GM19438 (cell line): Measurements from ENCODE around the gene ADGRG7.
A peak's percentile ranks its signal among the peaks of the same experiment; 100 is the strongest.
"Not testable (repeated sequence)": the region's sequence is repeated elsewhere in the genome, so short reads cannot be mapped to it uniquely, and the experiment has no call there.

Experiments used
- ATAC-seq: cut with Tn5 transposase; IDR thresholded peaks from one replicate; pipeline ENCODE4 v1.9.1; 2021; ENCODE audit warnings: low read depth; ENCODE audit not compliant: unreplicated experiment

ADGRG7 gene

GRCh38 chr3:100641471-100642032, 32.2 kb downstream of the ADGRG7 start:
- ATAC-seq: peak; percentile 89

- no peak for ATAC-seq
Measured at GRCh38 chr3:100645913-100646312, 36.5 kb downstream of the ADGRG7 start.

GRCh38 chr3:100647171-100647570, 37.8 kb downstream of the ADGRG7 start:
- ATAC-seq: no peak

GRCh38 chr3:100647657-100648056, 38.3 kb downstream of the ADGRG7 start:
- ATAC-seq: no peak

- peak; percentile 99 for ATAC-seq
Measured at GRCh38 chr3:100650651-100651619, 41.5 kb downstream of the ADGRG7 start.

GRCh38 chr3:100653604-100654294, 44.3 kb downstream of the ADGRG7 start:
- ATAC-seq: no peak

GRCh38 chr3:100656945-100657344, 47.5 kb downstream of the ADGRG7 start:
- no peak for ATAC-seq

- ATAC-seq: not testable (repeated sequence)
Measured at GRCh38 chr3:100661294-100661693, 51.9 kb downstream of the ADGRG7 start.

- ATAC-seq: no peak
Measured at GRCh38 chr3:100662113-100662823, 52.9 kb downstream of the ADGRG7 start.

- no peak for ATAC-seq
Measured at GRCh38 chr3:100665230-100665629, 55.8 kb downstream of the ADGRG7 start.

GRCh38 chr3:100666699-100667098, 57.3 kb downstream of the ADGRG7 start:
- not testable (repeated sequence) for ATAC-seq

- ATAC-seq: not testable (repeated sequence)
Measured at GRCh38 chr3:100667316-100667715, 57.9 kb downstream of the ADGRG7 start.

GRCh38 chr3:100670995-100671394, 61.6 kb downstream of the ADGRG7 start:
- not testable (repeated sequence) for ATAC-seq

- no peak for ATAC-seq
Measured at GRCh38 chr3:100681496-100681895, 72.1 kb downstream of the ADGRG7 start.

- ATAC-seq: no peak
Measured at GRCh38 chr3:100682056-100682853, 72.9 kb downstream of the ADGRG7 start.

- no peak for ATAC-seq
Measured at GRCh38 chr3:100682854-100683760, 73.7 kb downstream of the ADGRG7 start.

GRCh38 chr3:100693225-100693624, 83.8 kb downstream of the ADGRG7 start:
- ATAC-seq: no peak

GRCh38 chr3:100695696-100696095, 86.3 kb downstream of the ADGRG7 start:
- ATAC-seq: no peak

- no peak for ATAC-seq
Measured at GRCh38 chr3:100696161-100696560, 86.8 kb downstream of the ADGRG7 start.
